Stimulated activated naive CD4-positive, alpha-beta T cell treated with Interleukin-2 at 50 U/mL for 16 hours (primary cell): ENCODE results near the gene LRRC4C.

ENCODE experiments used
- DNase-seq: peaks from one replicate; lab custom pipeline; 2025; lab: John Stamatoyannopoulos, UW

The LRRC4C gene

DNA sequence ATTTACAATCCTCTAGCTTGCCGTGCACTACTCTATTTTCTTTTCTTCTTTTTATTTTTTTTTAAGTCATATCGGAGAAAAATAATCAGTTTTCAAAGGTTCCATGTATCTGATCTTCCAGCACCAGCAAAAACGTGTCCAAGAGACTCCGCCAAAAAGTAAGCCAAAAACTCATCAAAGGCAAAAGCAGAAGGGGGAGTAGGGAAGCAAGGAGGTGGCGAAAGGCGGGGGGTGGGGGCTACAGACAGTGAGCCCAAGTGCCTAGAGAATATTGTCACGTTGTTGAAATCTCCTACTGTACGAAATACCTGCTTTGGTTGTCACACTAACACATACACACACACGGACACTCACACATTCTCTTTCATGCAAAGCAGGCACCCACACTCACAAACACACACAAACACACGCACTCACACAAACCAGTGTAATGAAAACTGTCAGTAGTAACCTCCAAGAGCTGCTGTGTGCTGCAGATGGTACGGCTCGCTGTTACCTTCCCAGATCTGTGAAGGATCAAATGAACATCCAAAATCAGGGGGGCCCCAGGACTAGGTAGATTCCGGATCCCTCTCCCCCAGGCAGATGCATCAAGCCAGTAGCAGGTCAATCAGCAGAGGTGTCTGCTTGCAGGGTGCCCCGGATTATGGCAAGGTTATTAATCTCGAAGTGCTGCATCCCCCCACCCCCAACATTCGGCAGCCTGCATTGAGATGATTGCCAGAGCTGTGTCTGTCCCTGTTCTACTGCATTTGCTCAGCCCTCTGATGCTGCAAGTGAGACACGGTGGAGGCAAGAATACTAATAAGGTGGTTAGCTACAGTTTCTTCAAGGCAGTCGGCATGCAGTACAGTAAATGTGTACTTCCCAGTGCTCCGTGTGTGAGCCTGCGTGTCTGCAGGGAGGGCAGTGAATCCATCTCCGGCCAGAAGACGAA, at the start of gene LRRC4C:
Gene LRRC4C (minus strand): TSS at position 188 of the 937 bp plus-strand sequence.
- DNase-seq: no peak

GRCh38 chr11:41508121-41508520, 48.7 kb upstream of the LRRC4C start:
- no peak for DNase-seq

DNA sequence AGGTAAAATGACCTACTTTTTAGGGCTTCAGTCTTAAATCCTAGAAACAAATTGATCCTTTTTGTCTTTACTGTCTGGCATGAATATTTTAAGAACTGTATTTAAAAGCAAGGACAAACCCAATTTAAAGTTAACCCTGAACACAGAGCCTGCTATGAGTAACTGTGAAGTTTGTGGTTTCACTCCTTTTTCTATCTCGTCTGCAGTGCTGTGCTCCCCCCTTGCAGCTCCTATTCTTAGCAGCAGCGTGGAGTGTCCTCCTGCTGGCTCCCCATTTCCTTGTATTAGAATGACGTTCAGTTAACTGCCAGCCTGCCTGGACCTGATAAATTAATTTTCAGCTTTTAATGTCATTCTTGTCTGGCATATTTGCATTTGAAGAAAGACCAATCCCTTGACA, 40.0 kb upstream of the LRRC4C start:
- DNase-seq: no peak

- no peak for DNase-seq
These were observed 39.3 kb upstream of the LRRC4C start for GRCh38 chr11:41498726-41499125.

- no peak for DNase-seq
These were observed 38.5 kb upstream of the LRRC4C start for GRCh38 chr11:41497974-41498373.

DNA sequence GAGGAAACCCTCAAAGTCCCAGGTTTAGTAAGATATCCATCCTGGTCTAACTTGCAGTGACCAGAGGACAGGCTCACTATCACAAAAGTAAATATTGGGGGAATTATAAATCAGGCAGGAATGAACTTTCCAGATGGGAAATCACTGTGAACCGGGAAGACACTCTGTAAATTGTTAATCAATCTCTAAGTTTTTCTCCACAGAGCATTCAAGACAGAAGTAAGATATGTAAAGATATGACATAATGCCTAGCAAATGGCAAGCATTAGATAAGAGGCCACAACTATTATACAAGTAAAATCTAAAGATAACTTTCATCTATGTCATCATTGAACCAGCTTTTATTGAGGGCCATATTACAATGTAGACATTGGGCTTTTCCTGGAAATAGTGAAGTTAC, 35.3 kb upstream of the LRRC4C start:
- no peak for DNase-seq

DNA sequence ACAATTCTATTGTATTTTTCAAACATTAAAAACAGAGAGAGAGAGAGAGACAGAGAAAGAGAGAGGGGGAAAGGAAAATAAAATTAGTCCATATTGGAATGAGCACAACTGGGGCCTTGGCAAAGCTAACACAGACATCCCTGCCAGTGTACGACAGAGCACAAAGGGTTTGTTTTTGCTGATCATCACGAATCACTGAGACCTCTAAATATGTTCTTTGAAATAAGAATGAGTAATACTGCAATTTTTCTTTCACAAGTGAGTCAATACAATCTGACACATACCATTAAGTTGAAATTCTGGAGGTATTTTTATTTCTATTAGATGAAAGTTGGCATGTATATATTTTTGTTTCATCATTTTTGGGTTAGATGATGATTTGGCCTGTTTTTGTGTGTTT, 27.0 kb upstream of the LRRC4C start:
- DNase-seq: no peak

GRCh38 chr11:41483956-41484355, 24.5 kb upstream of the LRRC4C start:
- no peak for DNase-seq

DNA sequence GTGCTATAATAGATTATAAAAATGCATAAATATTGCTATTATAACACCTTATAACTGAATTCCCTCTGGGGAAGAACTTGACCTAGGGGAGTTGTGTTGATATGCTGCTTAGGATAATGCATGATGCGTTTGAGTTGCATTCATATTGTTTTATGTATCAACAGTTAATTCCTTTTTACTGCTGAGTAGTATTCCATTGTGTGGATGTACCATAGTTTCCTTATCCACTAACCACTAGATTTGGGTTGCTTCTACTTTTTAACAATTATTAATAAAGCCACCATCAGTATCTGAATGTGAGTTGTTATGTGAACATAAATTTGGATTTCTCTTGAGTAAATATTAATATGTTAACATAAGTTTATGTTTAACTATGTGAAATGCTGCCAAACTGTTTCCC, 19.7 kb upstream of the LRRC4C start:
- no peak for DNase-seq

DNA sequence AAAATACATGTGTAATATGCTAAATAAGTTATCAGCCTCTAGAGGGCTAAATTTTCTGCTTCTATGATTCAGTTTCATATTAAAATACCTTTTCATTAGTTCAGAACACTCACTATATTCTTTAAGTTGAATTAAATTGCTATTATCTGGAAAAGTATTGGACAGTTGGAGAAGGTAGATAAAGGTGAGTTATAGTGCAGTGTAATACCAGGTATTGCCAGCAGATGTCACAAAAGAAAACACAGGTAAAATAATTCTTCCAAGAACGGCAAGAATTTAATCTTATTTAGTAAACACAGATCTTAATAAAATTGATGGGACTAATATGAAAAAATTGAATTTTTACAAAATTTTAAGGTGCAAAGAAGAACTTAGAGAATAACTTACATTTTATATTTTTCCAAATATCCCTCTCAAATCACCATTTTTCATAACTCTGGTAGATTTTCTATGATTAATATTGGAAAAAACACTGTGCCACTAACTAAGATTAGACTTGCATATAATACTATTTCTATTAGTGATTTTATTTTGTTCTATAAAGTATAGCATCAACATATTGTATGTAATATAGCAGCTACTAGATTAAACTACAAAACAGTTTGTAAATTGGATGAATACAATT, 1.7 kb upstream of the LRRC4C start:
- DNase-seq: no peak

- no peak for DNase-seq
These were observed 811 bp downstream of the LRRC4C start for GRCh38 chr11:41458641-41459040.

DNA sequence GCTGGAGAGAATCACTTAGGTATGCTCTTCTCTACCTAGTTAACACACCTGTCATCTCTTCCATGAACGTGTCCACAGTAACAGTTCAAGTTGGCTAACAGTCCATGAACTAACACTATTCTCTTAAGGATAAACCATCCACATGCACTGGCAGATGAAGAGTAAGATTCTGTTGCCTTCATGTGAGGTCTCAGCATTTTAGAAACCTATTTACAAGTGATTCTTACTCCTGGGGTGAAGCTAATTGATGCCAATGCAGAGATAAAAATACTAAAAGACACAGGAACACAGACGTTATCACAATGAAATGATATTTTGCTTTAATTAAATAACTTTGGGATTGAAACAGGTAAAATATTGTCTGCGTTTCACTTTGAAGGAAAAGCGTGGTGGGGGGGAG, 1.3 kb downstream of the LRRC4C start:
- no peak for DNase-seq

GRCh38 chr11:41457216-41458014, 2.0 kb downstream of the LRRC4C start:
- no peak for DNase-seq

DNA sequence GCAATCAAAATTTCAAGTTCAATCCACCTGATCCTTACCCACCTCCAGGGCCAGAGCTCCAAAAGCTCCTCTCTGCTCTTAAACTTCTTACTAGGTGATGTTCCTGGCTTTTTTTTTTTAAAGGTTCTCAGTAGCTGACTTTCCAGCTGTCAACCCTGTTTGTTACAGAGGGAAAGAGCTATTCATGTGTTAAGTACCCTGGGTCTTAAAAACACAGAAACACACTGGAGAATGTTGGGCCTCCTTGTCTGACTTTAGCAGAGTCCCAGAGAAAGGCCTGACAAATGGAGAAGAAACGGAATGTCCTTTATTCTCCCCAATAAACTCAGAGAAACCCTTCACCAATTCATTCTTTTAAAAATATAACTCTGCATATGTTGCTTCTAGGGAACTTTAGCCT, 3.2 kb downstream of the LRRC4C start:
- DNase-seq: no peak

DNA sequence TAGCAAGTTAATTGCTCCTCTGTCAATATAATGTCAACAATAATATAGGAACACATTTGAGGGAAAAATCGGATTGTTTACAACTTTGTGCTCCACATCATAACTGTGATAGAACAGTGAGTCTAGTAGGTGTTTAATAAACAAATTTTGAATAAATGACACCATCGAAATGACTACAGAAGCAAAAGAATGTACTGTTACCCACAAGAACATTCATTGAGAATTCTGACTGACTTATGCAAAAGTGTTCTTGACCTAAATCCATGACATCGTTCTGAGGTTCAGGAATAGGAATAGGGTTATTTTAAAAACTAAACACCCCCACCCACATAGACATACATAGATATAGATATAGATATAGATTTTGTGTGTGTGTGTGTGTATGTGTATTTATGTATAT, 8.4 kb downstream of the LRRC4C start:
- no peak for DNase-seq

DNA sequence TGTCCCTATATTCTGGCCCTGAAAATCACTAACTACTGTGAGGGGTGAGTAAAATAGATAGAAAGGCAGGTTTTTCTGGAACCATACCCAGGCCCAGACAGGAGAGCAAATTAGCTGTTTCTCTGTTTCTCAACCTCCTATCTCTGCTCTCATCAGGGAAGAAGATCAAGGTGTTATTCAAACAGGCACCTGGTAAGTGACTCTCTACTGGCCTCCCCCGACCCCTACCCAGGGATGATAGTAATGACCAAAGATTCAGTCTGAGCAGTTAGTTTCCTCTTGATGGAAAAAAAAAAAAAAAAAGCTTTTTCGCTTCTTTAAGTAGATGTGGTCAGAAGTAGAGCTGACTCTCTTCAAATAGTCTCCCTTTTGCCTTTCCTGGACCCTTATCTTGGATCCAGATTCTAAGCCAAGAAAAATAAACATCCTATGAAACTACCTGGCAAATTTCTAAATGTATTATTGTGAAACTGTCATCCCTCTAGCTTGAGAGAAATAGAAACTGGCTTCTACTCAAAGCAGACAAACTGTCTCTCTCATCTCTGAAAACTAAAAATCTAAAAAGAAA, 9.9 kb downstream of the LRRC4C start:
- DNase-seq: no peak

GRCh38 chr11:41446566-41446965, 12.9 kb downstream of the LRRC4C start:
- no peak for DNase-seq

- no peak for DNase-seq
These were observed 13.3 kb downstream of the LRRC4C start for GRCh38 chr11:41446107-41446506.

DNA sequence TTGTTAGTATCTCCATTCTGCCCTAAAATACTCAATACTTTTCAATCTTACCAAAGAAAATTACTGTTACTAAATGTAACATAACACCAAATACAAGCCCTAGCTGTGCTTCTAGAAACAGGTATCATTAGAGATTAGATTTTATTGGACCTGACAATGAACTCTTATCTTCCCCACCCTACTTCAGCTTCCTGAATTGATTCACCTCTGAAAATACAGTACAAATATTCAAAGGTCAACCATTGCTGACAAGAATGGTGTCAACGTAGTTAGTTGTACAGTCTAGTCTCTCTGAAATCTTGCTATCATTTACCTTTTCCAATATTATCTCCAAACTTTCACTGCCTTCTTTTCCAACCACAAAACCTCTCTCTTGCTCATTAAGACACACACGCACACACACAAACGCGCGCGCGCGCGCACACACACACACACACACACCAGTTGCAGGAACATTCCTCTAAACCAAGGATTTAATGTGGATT, 22.4 kb downstream of the LRRC4C start:
- no peak for DNase-seq

GRCh38 chr11:41435531-41435930, 23.9 kb downstream of the LRRC4C start:
- no peak for DNase-seq

GRCh38 chr11:41431784-41432183, 27.7 kb downstream of the LRRC4C start:
- no peak for DNase-seq

GRCh38 chr11:41419901-41420300, 39.6 kb downstream of the LRRC4C start:
- DNase-seq: no peak
